NCI-H446 treated with DMSO at 0.1 percent for 48 hours (cell line): ENCODE results near the gene RAD51B.
"Not testable (repeated sequence)": the region's sequence is repeated elsewhere in the genome, so short reads cannot be mapped to it uniquely, and the experiment has no call there.

ENCODE experiments used
- DNase-seq: peaks from one replicate; lab custom pipeline; 2025; lab: John Stamatoyannopoulos, UW

RAD51B gene

DNA sequence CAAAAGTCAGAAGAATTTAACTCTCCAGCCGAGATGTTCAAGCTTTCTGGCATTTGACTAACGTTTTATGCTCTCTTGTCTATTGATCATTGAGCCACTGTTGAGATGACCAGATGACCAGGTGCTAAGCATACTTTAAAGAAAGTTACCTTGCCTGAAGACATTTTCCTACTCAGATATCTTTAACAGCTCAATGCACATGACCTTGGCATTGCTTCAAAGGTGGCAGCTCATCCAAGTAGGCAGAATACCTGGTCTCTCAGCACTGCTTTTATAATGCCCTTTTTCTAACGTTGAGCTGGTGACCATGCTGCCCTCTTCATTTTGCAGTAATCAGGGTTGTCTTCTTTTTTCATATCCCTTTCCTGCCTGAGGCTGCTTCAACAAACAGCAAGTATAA, 358.1 kb downstream of the RAD51B start:
- no peak for DNase-seq

DNA sequence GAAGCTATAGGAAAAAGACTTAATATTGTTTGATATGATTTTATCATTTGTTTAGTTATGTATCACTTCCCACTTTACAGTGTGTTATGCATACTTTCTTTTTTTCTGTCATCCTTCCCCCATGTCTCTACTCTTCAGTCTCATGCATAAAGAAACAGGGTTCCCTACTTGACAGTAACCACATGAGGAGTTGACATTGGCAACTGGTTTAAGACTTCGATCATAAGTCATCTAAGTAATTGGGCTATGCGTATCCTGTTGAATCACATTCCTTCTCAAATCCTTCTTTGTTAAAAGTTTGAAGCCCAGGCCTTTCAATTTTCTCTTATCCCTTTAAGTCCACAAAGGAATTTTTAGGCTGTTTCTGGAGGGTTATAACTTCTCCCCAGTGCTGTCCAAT, 358.7 kb downstream of the RAD51B start:
- DNase-seq: no peak

DNA sequence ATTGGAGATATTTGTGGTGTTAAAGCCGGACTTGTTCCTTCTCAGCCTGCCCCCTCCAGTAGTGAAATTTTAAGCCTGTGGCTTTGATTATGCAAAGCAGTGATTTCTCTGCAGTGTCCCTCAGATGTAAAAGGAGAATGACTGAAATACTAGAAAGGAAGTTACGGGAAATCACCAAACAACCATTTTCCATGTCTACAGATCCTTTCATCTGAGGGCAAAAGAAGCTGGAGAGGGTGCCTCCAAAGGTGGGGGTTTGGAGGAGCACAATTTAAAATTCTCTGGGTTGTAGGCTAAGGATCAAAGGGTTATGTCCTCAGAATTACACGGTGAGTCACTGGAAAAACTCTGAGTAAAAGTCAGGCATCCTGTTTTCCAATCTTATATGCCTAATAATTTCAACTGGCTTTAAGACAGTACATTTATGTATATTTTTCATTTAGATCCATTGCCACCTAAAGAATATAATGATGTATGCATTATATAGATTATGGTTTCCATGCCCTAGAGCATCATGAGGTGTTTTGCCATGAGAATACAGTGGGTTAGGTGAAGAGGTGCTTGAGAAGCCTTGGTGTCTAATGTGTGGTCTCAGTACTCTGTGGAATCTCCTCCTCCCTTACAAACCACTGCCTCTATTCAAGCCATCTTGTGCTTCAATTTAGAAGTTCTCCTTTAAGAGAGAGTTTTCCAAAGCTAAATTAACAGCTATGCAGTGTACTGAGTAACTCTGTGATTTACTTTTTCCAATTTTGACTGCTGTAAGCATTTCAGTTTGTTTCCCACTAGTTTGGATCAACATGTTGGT, 362.1 kb downstream of the RAD51B start:
- no peak for DNase-seq

DNA sequence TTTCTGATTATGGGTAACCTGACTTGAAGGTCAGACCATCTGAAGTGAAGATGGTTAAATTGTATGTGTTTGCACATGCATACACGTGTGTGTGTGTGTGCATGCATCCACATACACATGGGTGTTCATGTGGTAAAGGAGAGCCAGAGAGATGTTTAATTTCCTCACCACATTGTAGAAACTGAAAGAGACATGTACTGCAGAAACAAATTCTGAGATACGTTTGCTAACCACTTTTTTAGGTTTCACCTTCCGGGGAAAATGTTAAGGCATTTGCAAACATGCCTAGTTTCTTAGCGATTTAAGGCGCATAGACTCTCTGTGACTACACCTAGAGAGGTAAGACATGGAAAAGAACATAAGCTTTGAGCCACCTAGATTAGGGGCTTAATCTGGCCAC, 362.9 kb downstream of the RAD51B start:
- no peak for DNase-seq

DNA sequence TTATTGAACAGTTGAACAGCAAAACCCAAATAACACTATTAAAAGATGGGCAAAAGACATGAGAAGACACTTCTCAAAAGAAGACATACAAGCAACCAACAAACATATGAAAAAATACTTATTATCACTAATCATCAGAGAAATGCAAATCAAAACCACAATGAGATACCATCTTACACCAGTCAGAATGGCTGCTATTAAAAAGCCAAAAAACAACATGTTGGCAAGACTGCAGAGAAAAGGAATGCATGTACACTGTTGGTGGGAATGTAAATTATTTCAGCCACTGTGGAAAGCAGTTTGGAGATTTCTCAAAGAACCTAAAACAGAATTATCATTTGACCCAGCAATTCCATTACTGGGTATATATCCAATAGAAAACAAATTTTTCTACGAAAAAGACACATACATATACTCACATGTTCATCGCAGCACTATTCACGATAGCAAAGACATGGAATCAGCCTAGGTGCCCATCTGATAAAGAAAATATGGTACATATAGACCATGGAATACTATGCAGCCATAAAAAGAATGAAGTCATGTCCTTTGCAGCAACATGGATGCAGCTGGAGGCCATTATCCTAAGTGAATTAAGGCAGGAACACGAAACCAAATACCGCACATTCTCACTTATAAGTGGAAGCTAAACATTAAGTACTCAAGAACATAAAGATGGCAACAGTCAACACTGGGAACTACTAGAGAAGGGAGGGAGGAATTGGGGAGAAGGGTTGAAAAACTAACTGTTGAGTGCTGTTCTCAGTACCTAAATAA, 367.1 kb downstream of the RAD51B start:
- DNase-seq: not testable (repeated sequence)

DNA sequence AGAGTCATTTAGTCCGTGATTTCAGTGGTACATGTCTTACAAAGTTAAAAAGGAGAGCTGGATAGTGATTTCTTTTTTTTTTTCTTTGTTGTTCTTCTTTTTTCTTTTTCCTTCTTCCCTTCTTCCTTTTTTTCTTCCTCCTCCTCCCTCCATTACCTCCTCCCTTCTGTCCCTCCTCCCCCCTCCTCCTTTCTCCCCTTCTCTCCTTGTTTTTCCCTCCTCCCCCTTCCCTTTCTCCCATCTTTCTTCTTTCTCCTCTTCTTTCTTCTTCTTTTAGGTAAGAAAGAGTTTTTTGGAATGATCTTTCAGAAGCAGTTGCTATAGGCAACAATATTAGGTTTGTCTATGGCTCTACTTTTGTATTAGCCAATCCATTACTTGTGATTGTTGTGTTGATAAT, 368.6 kb downstream of the RAD51B start:
- no peak for DNase-seq

DNA sequence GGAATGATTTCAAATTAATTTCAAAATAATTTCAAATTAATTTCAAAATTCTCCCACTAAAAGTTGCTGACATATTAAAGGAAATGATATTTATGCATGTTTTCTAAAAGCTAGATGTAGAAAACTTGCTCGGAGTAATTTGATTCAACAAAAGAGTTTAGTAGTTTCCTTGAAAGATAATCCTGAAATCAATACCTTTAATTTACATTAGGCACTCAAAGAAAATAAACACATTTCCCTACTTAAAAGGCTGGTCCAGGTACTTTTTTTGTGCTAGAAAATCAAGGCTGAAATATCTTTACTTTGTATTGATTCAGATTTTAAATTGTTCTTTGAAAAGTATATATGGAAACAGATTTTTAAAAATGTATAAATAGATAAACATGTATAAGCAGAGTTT, 370.5 kb downstream of the RAD51B start:
- no peak for DNase-seq

DNA sequence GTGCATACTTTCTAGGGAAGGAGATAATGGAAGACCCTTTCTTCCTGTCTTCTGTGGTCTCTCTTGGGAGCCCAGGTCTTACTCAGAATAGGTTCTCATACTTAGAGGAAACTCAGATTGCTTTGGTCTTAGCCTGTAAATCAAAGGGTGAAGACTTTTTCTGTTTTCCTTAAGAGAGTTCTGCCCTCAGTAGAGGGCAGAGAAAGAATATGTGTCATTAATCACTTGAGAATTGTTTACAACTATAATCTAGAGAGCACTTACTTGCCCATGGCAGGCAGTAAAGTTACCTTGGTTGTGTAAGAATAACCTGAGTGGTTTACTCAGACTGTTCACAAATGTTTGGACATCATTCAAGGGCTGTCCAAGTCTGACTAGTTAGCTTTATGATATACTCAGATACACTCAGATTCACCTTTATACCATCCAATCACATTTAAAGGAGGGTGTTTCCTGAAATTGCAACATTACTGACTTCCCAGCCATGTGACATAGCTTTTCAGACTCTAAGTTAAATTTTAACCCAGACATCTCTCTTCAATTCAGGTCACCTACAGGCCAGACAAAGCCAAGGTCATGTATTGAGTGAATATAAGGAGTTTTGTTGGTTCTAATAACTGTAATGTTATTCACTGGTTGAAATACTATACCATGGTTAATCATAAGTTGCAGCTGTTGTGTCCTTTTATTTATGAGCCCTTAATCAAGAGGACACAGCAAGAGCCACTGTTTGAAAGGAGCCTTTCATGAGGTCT, 372.2 kb downstream of the RAD51B start:
- DNase-seq: no peak

DNA sequence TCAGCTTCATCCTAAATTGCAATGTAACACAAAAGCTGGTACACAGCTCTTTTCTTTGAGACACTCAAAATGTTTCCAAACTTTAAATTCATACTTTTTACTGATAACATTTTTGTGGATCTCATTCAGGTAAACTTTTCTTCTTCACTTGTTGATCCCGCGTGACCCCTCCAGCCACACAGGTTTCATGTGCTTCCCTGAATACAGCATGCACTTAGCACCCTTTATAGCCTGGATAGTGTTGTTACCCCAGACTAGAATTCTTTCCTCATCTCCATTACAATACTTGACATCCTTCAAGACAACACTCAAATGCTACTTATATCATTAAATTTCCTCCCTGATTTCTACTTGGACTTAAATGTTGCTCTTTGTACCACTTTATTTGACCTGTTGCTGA, 373.4 kb downstream of the RAD51B start:
- no peak for DNase-seq

DNA sequence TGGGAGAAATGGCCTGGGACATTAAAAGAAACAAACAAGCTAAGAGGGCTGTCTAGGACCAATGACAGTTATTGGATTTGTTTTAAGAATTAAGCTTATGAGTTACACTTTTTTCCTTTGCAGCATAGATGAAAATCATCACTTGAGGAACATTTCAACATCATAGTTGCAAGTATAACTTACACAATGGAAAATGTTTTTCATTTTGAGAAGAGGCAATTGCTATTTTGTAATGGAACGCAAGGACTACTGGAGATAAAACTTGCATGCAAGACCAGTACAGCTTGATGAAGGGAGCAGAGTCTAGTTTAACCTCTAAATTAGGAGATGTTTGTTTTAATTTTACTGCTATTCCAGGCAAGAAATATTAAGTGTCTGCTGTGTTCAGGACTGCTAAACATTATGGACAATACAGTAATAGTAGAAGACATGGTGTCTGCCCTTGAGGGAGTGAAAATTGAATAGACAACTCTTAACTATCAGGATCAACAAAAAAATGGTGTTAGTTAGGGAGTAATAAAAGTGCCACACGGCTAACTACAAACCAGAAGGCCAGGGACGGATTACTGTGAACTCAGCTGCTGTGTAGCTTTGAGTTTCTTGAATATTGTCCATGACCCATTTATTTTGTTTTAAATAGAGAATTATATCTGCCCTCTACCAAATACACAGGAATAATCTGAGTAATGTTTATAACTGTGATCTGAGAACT, 374.5 kb downstream of the RAD51B start:
- DNase-seq: no peak

DNA sequence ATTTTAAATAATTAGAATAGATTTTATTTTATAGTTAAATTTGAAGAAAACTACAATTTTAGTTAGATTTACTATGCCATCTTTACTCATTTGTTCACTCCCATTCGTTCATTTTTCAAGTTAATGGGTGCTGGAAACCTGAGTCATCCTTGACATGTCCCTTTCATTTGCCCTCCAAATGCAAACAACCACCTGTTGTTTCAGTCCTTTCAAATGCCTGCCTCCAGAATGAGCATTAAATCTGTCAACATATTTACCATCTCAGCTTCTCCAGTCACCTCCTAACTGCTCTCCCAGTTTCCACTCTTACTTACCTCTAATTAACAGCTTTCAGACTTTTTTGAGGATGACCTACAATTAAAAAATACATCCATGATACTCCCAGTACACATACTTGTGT, 375.5 kb downstream of the RAD51B start:
- DNase-seq: no peak

DNA sequence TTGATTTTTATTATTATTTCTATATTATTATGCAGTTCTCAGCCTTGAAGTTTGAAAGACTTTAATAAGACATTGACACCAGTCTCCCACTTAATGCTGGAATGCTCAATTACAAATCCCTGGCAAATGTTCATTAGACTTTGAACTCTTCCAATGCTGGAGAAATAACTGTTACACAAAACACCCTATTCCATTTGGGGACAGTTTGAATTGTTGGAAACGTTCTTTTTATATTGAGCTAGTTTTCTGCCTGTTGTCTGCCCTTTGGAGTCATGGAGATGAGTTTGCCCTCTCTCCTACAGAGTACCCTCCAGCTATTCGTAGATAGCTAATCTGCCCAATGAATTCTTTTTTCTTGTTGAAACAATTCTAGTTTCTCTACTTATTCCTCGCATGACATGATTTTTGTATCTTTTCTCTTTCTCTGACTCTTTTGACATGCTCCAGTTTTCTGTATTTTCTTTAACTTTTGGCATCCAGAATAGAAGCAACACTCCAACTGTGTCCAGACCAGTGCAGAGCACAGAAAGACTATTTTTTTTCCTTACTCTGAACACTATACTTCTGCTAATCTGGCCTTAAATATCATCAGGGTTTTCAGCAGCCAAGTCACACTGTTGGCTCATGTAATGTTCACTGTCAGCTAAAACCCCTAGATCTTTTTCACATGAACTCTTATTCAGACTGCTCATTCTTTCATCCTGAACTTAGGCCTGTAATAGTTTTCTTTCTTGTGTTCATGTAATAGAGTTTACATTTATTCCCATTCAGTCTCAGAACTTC, 379.3 kb downstream of the RAD51B start:
- no peak for DNase-seq

DNA sequence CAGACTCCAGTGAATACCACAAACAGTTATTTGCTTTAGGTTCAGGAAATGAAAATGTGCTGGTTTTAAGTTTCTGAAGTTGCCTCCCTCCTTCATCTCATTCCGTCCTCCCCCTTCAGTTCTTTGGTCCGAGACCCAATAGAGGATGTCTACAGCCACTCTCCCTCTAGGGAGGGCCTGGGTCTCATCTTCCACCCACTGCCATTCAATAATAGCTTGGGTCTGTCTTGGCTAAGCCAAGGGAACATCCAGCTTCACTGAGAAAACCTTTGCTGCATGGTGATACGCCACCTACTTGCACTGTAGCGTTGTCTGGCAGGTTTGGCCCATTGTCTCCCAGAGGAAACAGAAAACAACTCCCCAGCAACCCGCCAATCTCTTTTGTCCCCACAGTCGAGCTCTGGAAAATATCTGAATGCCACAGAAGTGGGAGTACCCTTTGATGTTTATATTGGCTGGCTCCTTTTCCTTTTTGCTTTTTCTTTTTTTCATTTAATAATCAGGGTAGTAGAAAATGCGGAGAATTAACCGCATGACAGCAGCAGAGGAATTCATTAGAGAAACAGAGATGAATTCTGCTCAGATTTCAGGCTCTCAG, 380.1 kb downstream of the RAD51B start:
- DNase-seq: no peak

DNA sequence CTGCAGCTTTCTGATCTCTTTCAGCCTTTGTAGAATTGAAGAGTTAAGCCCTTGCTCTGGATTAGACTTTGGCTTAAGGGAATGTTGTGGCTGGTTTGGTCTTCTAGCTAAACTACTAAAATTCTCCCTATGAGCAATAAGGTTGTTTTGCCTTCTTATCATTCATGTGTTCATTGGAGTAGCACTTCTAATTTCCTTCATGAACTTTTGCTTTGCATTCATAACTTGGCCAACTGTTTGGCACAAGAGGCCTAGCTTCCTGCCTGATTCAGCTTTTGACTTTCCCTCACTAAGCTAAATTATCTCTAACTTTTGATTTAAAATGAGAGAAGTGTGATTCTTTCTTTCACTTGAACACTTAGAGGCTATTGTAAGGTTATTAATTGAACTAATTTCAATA, 384.3 kb downstream of the RAD51B start:
- no peak for DNase-seq

DNA sequence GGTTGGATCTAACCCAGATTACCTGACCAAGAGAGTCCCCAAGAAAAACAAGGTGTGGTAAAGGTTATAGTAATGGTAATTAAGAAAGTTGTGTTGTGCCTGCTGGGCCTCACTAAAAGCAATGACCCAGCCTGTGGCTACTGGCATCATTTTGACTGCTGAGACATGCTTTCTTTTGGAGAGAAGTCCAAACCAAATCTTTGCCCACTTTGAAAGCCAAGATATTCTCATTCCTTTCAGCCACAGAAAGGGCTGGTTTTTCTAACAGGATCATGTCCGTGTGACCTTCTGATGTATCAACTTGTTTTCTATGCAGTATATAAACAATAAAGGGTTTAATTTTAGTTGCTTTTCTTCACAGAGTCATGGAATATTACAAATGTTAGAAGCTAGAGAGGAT, 388.6 kb downstream of the RAD51B start:
- no peak for DNase-seq

DNA sequence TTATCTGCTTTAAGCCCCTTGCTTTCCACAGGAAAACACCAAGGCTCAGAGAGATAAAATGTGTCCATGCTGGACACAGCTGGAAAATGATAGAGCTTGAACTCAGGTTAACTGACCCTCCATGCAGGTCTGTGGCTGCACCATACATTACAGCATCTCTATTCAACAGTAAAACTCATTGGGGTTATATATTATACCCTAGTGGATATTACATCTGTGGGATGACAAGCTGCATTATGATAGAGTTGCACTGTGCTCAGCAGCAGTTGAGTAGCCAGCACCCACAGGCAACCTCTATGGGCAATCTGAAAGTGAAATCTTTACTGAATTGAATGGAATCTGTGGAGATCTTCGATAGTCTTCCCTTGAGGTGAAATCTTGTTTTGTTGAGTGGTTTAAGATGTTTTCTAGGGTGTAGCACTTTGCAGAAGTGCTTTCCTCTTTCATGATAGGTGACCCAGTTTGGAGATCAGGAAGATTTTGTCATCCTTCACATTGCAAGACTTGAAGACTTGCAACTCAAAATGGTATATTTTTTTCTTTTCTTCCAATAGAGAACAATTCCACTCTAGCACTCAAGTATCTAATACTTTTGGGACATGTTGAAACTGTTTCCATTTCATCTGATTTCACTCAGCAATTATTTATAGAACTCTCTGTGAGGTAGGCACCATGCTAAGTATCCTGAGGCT, 389.2 kb downstream of the RAD51B start:
- DNase-seq: no peak

DNA sequence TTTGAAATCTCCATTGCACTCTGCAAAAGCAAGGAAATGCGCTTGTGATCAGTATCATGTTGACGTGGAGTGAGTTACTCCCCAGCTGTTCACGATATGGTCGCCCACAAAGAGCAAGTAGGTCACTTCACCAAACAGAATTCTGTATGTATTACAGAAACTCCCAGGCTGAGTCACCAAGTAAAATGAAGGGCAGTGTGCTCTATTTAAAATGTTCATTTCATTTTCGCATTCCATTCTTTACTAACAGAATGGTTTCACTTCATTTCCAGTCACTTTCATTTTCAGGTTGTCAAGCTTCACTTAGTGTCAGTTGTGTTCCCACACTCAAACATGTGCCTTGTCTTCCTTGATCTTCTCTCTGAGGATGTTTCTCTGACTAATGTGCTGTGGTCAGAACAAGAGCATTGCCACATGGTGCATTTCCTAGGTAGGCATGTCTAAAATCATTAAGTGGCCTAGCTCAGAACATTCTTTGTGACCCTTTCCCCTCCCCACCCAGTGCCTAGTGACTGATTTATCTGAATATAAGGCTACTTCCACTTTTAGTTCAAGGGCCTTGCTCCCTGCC, 391.2 kb downstream of the RAD51B start:
- DNase-seq: no peak

DNA sequence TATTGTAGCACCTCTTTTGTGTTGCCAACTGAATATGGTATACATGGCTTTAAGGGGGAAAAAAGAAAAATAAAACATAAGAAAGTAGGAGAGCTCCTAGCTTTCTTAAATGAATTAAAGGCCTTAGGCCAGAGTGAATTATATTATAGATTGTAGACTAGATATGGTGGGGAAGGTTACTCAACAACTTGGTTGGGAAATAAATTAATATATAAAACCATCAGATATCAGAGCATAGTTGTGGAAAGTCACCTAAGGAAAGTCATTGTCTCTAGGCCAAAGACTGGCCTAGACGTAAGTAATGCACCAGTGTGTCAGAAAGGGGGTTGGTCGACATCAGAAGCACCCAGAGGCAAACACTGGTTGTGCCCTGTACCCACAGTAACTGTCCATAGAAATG, 391.8 kb downstream of the RAD51B start:
- no peak for DNase-seq

DNA sequence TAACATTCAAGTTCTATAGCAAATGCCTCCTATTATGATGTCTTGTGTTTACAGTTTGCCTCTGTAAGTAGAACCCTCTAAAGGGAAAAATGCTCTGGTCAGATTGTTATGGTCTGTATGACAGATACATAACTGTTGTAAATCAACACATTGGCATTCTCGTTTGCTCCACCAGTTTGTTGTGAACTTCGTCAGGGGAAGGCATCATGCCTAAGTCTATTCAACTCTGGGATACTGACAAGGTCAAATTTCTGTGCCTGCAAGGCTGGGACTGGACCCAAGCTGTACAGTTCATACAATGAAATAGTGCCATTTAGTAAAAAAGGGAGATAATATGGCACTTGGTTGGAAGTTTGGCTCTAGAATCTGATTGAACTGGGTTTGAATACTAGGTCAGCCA, 392.3 kb downstream of the RAD51B start:
- DNase-seq: no peak

DNA sequence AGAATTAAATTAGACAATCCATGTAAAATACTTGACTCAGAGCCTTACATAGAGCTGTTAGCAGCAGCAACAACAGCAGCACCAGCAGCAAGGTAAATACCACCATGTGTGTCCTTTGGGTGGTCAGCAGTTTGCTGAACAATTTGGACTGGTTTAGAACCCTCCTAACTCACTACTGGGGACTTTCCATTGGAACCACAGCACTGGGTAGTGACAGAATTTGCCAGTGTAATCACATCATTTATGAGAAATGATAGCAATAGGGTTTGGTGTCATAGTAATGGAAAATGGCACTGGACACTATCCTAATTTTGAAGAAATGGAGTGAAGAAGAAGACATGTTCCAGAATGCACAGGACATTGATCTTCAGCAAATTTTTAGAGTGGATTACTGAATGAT, 392.8 kb downstream of the RAD51B start:
- DNase-seq: no peak
